Sigmoid colon (tissue), 4 donors: Measurements from ENCODE around the gene VAMP5.

ENCODE experiments used
- EP300 ChIP-seq, 4 donors: sonication (generic); formaldehyde crosslinking; IDR thresholded peaks; one replicate each; pipeline ENCODE4 v1.6.1; 2017; ENCODE audit warnings: antibody characterized with exemption in 4 of 4
- POLR2AphosphoS5 ChIP-seq, 4 donors: sonication (generic); formaldehyde crosslinking; IDR thresholded peaks; one replicate each; pipeline ENCODE4 v1.6.1; 2017; ENCODE audit warnings: antibody characterized with exemption in 4 of 4
- TF ChIP-seq, protein P1 (sequence below), 4 experiments: fragments of 450-650 bp in 3 of 4; fragments of 200-600 bp in 1 of 4; IDR thresholded peaks; one replicate each; pipeline ENCODE4 v1.5.1; 2016 to 2019; ENCODE audit warnings: antibody characterized with exemption in 4 of 4, mild to moderate bottlenecking in 3 of 4, moderate library complexity in 2 of 4

DNA sequence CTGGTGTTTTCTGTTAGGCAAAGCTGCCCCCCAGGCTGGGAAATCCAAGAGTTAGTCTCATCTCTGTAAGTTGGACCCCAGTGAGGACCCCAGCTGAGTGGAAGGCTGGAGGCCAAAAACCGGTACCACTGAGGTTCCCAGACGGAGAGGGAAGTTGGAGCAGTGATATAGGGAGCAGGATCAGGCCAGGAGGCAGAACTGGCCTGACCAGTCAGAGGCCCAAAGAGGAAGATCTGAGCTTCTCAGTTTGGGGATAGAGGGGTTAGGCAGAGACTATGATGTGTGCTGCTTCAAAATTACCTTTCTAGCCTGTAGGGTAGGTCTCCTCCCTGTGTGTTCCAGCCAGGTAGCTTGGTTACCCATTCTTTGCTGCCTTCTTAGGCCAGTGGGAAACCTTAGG, 6.7 kb downstream of the VAMP5 start:
- TF ChIP-seq, protein P1, sequence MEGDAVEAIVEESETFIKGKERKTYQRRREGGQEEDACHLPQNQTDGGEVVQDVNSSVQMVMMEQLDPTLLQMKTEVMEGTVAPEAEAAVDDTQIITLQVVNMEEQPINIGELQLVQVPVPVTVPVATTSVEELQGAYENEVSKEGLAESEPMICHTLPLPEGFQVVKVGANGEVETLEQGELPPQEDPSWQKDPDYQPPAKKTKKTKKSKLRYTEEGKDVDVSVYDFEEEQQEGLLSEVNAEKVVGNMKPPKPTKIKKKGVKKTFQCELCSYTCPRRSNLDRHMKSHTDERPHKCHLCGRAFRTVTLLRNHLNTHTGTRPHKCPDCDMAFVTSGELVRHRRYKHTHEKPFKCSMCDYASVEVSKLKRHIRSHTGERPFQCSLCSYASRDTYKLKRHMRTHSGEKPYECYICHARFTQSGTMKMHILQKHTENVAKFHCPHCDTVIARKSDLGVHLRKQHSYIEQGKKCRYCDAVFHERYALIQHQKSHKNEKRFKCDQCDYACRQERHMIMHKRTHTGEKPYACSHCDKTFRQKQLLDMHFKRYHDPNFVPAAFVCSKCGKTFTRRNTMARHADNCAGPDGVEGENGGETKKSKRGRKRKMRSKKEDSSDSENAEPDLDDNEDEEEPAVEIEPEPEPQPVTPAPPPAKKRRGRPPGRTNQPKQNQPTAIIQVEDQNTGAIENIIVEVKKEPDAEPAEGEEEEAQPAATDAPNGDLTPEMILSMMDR (IDR thresholded peaks at IDR 0.05) = no peak
- TF ChIP-seq EP300 (IDR thresholded peaks at IDR 0.05) (no peak), POLR2AphosphoS5 (IDR thresholded peaks at IDR 0.05) (no peak)
